SIG-M5 treated with dmso at 0.1 percent for 504 hours (cell line): ENCODE results near the gene CTAGE6.
"Not testable (repeated sequence)": the region's sequence is repeated elsewhere in the genome, so short reads cannot be mapped to it uniquely, and the experiment has no call there.

Experiments
- DNase-seq: peaks from one replicate; lab custom pipeline; 2025; ENCODE audit not compliant: unreplicated experiment; lab: John Stamatoyannopoulos, UW

CTAGE6 gene

GRCh38 chr7:143715543-143716193 lies 41.8 kb downstream of the CTAGE6 start:
- not testable (repeated sequence) for DNase-seq

DNA sequence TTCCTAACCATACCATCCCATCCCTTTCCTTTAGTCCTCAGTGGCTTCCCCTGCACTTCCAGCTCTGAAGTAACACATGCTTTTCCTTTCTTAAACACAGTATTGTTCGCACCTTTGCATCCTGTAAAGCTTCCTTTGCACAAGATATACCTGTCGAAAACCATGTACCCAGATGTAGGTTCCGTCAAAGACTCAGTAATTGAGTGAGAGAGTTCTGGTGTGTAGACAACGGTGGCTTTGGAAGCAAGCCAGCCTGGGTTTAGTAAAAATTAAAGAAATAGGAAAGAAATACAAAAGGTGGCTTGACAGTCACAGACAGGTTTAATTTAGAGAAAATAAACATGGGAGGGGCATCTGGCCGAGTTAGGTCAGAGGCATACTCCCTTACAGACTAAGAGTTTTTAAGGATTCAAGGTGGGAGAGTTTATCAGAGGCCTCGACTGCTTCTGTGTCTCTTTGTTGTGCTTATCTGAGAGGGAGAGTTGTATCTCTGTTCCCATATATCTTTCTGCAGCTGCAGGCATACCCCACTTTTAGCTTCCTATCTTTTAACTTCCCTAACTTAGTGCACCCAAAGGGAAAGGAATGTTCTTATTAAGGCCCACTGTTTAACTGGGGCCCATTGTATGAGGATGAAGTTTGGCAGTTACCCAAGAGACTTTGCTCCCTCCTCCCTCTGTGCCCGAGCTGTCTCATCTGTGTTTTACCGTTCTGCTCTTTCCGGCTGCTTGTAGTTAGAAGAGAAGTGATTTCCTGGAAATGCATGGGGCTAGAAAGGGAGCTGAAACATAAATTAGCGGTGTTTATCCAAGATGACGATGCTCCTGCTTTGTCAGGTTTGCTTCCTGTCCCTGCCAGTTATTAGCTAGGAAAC lies 42.7 kb downstream of the CTAGE6 start:
- DNase-seq = not testable (repeated sequence)

DNA sequence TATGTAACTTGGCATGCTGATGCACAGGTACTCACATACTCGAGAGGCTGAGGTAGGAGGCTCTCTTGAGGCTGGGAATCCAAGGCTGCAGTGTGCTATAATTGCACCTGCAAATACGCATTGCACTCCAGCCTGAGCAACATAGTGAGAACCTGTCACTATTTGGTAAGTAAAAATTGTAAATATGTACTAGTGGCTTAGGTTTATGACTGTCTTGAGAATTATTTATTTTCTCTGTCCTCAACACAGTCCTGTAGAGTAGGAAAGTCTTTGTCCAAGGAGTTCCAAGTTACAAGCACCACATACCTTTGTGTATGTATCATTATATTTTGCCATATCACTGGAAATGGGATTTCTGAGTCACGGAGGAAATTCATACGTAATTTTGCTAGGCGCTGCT lies 45.1 kb downstream of the CTAGE6 start:
- DNase-seq = not testable (repeated sequence)

DNA sequence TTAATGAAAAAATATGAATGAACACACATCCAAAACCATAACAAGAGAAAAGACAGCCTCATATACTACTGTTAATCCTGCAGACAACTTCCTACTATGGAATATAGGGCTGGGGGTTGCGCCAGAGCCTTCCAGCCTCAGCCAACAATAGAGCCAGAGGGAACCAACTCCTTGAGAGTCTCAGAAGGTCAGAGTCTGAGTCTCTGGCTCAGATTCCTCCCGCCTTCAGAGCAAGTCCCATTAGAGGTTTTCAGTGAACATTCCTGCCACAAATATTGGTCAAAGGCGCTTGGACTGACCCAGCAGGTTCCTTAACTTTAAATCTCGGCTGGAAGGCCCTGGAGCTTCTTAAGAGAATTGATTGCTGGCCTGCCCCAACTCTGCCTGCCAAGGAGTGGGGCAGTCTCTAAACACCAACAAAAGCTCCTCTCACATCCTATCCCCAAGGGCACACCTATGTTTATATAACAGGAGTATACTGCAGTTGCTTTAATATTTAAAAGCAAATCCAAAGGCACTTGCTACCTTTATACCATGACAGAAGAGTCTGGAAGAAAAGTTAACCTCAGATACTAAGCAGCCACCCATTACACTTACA lies 45.7 kb downstream of the CTAGE6 start:
- DNase-seq = not testable (repeated sequence)

DNA sequence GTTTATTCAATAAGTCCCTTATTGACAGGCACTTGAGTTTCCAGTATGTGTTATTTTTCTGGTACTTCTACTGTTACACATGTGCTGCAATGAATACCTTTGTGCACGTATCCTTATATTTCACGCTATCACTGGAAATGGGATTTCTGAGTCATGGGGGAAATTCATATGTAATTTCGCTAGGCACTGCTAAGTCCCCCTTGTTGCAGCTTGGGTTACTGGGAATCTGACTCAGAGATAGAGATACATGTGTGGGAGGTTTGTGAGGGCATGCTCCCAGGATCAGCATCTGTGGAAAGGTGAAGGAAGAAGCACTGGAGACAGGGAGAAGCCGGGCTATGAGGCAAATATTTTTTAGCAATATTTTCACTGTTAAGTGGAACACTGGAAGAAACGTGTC lies 47.6 kb downstream of the CTAGE6 start:
- not testable (repeated sequence) for DNase-seq
